Esophagus (tissue), 2 donors: ENCODE data around the gene RPP38. TPM values are rescaled to one million over a fixed set of nuclear protein-coding genes. Genes with fewer than 3 reads are reported as not detected.

ENCODE experiments used
- H3K27ac ChIP-seq, 2 donors: one replicate each; pipeline ENCODE4 v1.5.1; 2013; ENCODE audit warnings: low read depth in 2 of 2, mild to moderate bottlenecking in 2 of 2, inconsistent platforms in 1 of 2, low read length in 1 of 2, moderate library complexity in 1 of 2
- H3K27me3 ChIP-seq, 2 donors: one replicate each; pipeline ENCODE4 v1.6.1; 2013; ENCODE audit warnings: low read length in 2 of 2, control low read depth in 1 of 2, mild to moderate bottlenecking in 1 of 2; ENCODE audit not compliant: insufficient read depth in 2 of 2, control insufficient read depth in 1 of 2
- H3K36me3 ChIP-seq, 2 donors: one replicate each; pipeline ENCODE4 v1.6.1; 2013; ENCODE audit warnings: low read length in 1 of 2; ENCODE audit not compliant: control insufficient read depth in 2 of 2, insufficient read depth in 2 of 2
- H3K4me1 ChIP-seq, 2 donors: one replicate each; pipeline ENCODE4 v1.6.1; 2013; ENCODE audit warnings: low read length in 1 of 2; ENCODE audit not compliant: control insufficient read depth in 2 of 2, insufficient read depth in 2 of 2
- H3K4me3 ChIP-seq, 2 donors: one replicate each; pipeline ENCODE4 v1.5.1; 2013; ENCODE audit warnings: low read length in 2 of 2, mild to moderate bottlenecking in 2 of 2, low read depth in 1 of 2, moderate library complexity in 1 of 2
- H3K9me3 ChIP-seq, 2 donors: one replicate each; pipeline ENCODE4 v1.6.1; 2013; ENCODE audit warnings: mild to moderate bottlenecking in 2 of 2, low read depth in 1 of 2, low read length in 1 of 2, moderate library complexity in 1 of 2; ENCODE audit not compliant: control insufficient read depth in 2 of 2, insufficient read depth in 1 of 2
- WGBS, 2 donors: extraction: QIAGEN DNeasy Blood & Tissue Kit; methylation state at CpG; one replicate each; pipeline ENCODE4 v1.1.7; 2013; 5-methylcytosine and 5-hydroxymethylcytosine counted together
- polyA plus RNA-seq, 2 donors: library from polyadenylated mRNA; stranded (reverse); fragments of 200-250 nt; gene quantifications; one replicate each; pipeline ENCODE4 v1.2.3, GENCODE V29; 2013
- donor health status: healthy with polysubstance abuse.
- donor health status: Bipolar disorder and iron deficiency.

The RPP38 gene
- polyA plus RNA-seq, 2 donors, result 17.2 to 18.7 TPM

- Histone ChIP-seq H3K27me3 (no peaks in the 10 kb centered on the region), H3K36me3 (no peaks in the 10 kb centered on the region), H3K4me3 (no peak overlapping the region), H3K27ac (no peak overlapping the region), H3K4me1 (no peaks in the 10 kb centered on the region), H3K9me3 (peaks cover 0 to 2% of the 10 kb centered on the region in 2 donors)
- WGBS, 2 donors, result 80 to 83% methylated on average over 7 of the region's 7 CpGs
Observed at GRCh38 chr10:15146366-15146765, 49.2 kb downstream of the RPP38 start.

- 70 to 75% methylated on average over 4 of the region's 4 CpGs for WGBS, 2 donors
- peaks cover 0 to 2% of the 10 kb centered on the region in 2 donors for H3K9me3 ChIP-seq
- no peaks in the 10 kb centered on the region for H3K36me3 ChIP-seq
- H3K4me1 ChIP-seq, result no peaks in the 10 kb centered on the region
- no peak overlapping the region for H3K4me3 ChIP-seq
- no peaks in the 10 kb centered on the region for H3K27me3 ChIP-seq
- H3K27ac ChIP-seq, result no peak overlapping the region
Observed at GRCh38 chr10:15147594-15148392, 50.6 kb downstream of the RPP38 start.

- Histone ChIP-seq H3K36me3 (no peaks in the 10 kb centered on the region), H3K4me3 (no peak overlapping the region), H3K4me1 (no peaks in the 10 kb centered on the region), H3K27ac (no peak overlapping the region), H3K27me3 (no peaks in the 10 kb centered on the region), H3K9me3 (peaks cover 0 to 2% of the 10 kb centered on the region in 2 donors)
- 86 to 91% methylated on average over 10 of the region's 10 CpGs for WGBS, 2 donors
Observed at GRCh38 chr10:15149042-15149771, 52.1 kb downstream of the RPP38 start.

- Histone ChIP-seq H3K4me1 (no peaks in the 10 kb centered on the region), H3K36me3 (peaks cover 0 to under 1% of the 10 kb centered on the region in 2 donors), H3K27ac (no peak overlapping the region), H3K27me3 (no peaks in the 10 kb centered on the region), H3K4me3 (no peak overlapping the region), H3K9me3 (peaks cover 2 to 3% of the 10 kb centered on the region in 2 donors)
- WGBS, 2 donors, result 92 to 97% methylated on average over 7 of the region's 7 CpGs
Observed at GRCh38 chr10:15150563-15150962, 53.4 kb downstream of the RPP38 start.

- Histone ChIP-seq H3K4me3 (no peak overlapping the region), H3K9me3 (peaks cover 2 to 3% of the 10 kb centered on the region in 2 donors), H3K36me3 (peaks cover 0 to 2% of the 10 kb centered on the region in 2 donors), H3K4me1 (no peaks in the 10 kb centered on the region), H3K27me3 (no peaks in the 10 kb centered on the region), H3K27ac (no peak overlapping the region)
Observed at GRCh38 chr10:15152556-15152955, 55.4 kb downstream of the RPP38 start.

Other genes with a start within 250 kb of the RPP38 start
- gene SUV39H2, start 218.5 kb upstream of the RPP38 start, polyA plus RNA-seq, result 1 to 10 TPM; 1.8 to 4.5 TPM
- gene DCLRE1C, start 143.3 kb upstream of the RPP38 start, polyA plus RNA-seq, result 1 to 10 TPM; 5.7 to 6.5 TPM
- gene MEIG1, start 138.0 kb upstream of the RPP38 start, polyA plus RNA-seq, result under 1 TPM in 1 of 2 donors, not detected in 1; 0.16 TPM
- 1 to 10 TPM in 1 of 2 donors, under 1 TPM in 1; 0.31 to 6.9 TPM for gene OLAH, start 53.4 kb upstream of the RPP38 start, polyA plus RNA-seq
- under 1 TPM; 0.09 to 0.10 TPM for gene ACBD7, start 8.6 kb upstream of the RPP38 start, polyA plus RNA-seq
- 1 to 10 TPM; 3.6 to 4.0 TPM for gene NMT2, start 71.3 kb downstream of the RPP38 start, polyA plus RNA-seq